ENCODE results near the gene MAPK14. TPM values are rescaled to one million over a fixed set of nuclear protein-coding genes. Genes with fewer than 3 reads are reported as not detected.

The MAPK14 gene
- total and polyA plus RNA-seq, 2 of the 4 experiments (the other 2 are of a cell fraction) = 28.4 to 74.4 TPM

GRCh38 chr6:36094753-36095496 lies 67.3 kb downstream of the MAPK14 start:
- peak; percentile 91 for TF ChIP-seq SMC3 (IDR thresholded peaks at IDR 0.05; ENCODE audit: low read depth, low read length)
- TF ChIP-seq POLR2A (IDR thresholded peaks at IDR 0.05; ENCODE audit: low read depth, low read length) = peak; percentile 51; the same call in 1 of the 2 replicates
- 0 out of 2 replicates have a peak, but pooled peaks have one; percentile 26 for TF ChIP-seq MXI1 (IDR thresholded peaks at IDR 0.05; ENCODE audit: borderline replicate concordance, low read depth, low read length)
- TF ChIP-seq USF2 (IDR thresholded peaks at IDR 0.05; ENCODE audit: low read depth, low read length) = no peak
- TF ChIP-seq CHD1 (IDR thresholded peaks at IDR 0.05; ENCODE audit: low read depth, low read length) = no peak
- TF ChIP-seq FOS (IDR thresholded peaks at IDR 0.05; ENCODE audit: low read depth, low read length) = no peak
- TF ChIP-seq CTCF (conservative IDR thresholded peaks at IDR 0.05; ENCODE audit: low read depth, low read length) = peak; percentile 95
- TF ChIP-seq MAZ (IDR thresholded peaks at IDR 0.05; ENCODE audit: borderline replicate concordance, low read depth, low read length) = 0 out of 2 replicates have a peak, but pooled peaks have one; percentile 29
- TF ChIP-seq RAD21 (IDR thresholded peaks at IDR 0.05; ENCODE audit: low read length) = peak; percentile 94
- TF ChIP-seq MAFK (IDR thresholded peaks at IDR 0.05; ENCODE audit: low read depth, low read length) = no peak
- dilution Hi-C loops (cut with HindIII; ENCODE audit: low sequenced_read_pairs, unreplicated experiment) = no loop called here
- in situ Hi-C loops (cut with MboI; ENCODE audit: low sequenced_read_pairs) = loop anchor here (5.0 kb wide), 1 partner anchor 68 kb away; the partner anchor contains the start of gene MAPK14

More at GRCh38 chr6:36094753-36095496, 67.3 kb downstream of the MAPK14 start:
- no peak overlapping the region for H3K9ac ChIP-seq (ENCODE audit: low read depth, low read length)
- no peak overlapping the region for H3K4me3 ChIP-seq (ENCODE audit: insufficient read depth, low read depth, low read length)
- H3K36me3 ChIP-seq (ENCODE audit: control insufficient read depth, insufficient read depth, low read length) = peaks cover 14% of the 10 kb centered on the region
- ATAC-seq (ENCODE audit: low read depth) (peak; percentile 96), DNase-seq (peak; percentile 71)
- H3K18ac ChIP-seq (ENCODE audit: low read depth, low read length) = no peak overlapping the region
- H4K20me1 ChIP-seq (ENCODE audit: insufficient read depth, low read length) = 0 out of 2 replicates have a peak, but pooled peaks cover 7% of the 10 kb centered on the region
- H2BK5ac ChIP-seq (ENCODE audit: low read depth, low read length, poor library complexity, severe bottlenecking) = peak overlapping the region; percentile 31
- H4K91ac ChIP-seq (ENCODE audit: insufficient read depth, low read depth, low read length) = no peak overlapping the region
- no peak overlapping the region for H4K5ac ChIP-seq (ENCODE audit: low read depth, low read length)
- no peak overlapping the region for H3K27ac ChIP-seq (ENCODE audit: insufficient read depth, low read length)
- no peaks in the 10 kb centered on the region; the same call in 1 of the 2 replicates for H3K9me1 ChIP-seq (ENCODE audit: insufficient read depth, low read length)
- peaks cover 14 to 24% of the 10 kb centered on the region in 2 experiments; a peak in 3 of 4 replicates for H3K79me1 ChIP-seq (ENCODE audit: low read depth in 1 of 2, low read length in 2 of 2)
- H3K27me3 ChIP-seq (ENCODE audit: control insufficient read depth, insufficient read depth, low read length) = no peaks in the 10 kb centered on the region
- no TSS peak for BruUV-seq (replicated peaks)
- intact Hi-C loops (cut with micrococcal nuclease) = loop anchor here (1.0 to 10.0 kb wide), 7 partner anchors 68 to 573 kb away; partner anchors contain the start of genes ARMC12 and MAPK14
- ChIA-PET CTCF (interaction anchor here (0.6 to 2.6 kb wide), 13 partner anchors 9 to 268 kb away, joined by 3 to 28 read pairs (median 4); partner anchors contain the start of gene MAPK14), POLR2A (ENCODE audit: unreplicated experiment) (interaction anchor here (0.6 kb wide), 1 partner anchor 65 kb away, joined by 5 read pairs; no protein-coding TSS in a partner anchor)
- H2BK15ac ChIP-seq (ENCODE audit: low read depth, low read length) = no peak overlapping the region
- H2AK5ac ChIP-seq (ENCODE audit: low read depth, low read length) = no peak overlapping the region
- H3K14ac ChIP-seq (replicated peaks; ENCODE audit: low read depth, low read length) = no peak overlapping the region
- no peak overlapping the region for H3K23ac ChIP-seq (ENCODE audit: low read depth, low read length)
- no peak overlapping the region for H3K56ac ChIP-seq (ENCODE audit: extremely low read depth, insufficient read depth, low read length)
- 3% methylated on average over 5 of the region's 9 CpGs; no CpG with 5 or more reads in 1 of the 2 experiments for whole genome bisulfite sequencing, 2 experiments (ENCODE audit: extremely low coverage in 2 of 2, insufficient read length in 1 of 2)
- H2AK9ac ChIP-seq (replicated peaks; ENCODE audit: low read depth, low read length, poor library complexity) = no peak overlapping the region
- no peaks in the 10 kb centered on the region for H3K9me3 ChIP-seq (ENCODE audit: control insufficient read depth, insufficient read depth, low read length)
- H2BK20ac ChIP-seq (ENCODE audit: low read depth, low read length) = no peak overlapping the region
- H3K4me2 ChIP-seq (ENCODE audit: low read depth, low read length) = peak overlapping the region; percentile 25; the same call in 1 of the 2 replicates
- H2AFZ ChIP-seq (replicated peaks; ENCODE audit: low read length, poor library complexity) = no peak overlapping the region
- H3K4me1 ChIP-seq (ENCODE audit: control insufficient read depth, insufficient read depth, low read length) = peaks cover 2% of the 10 kb centered on the region; the same call in 1 of the 2 replicates
- H2BK120ac ChIP-seq (ENCODE audit: low read depth, low read length) = no peak overlapping the region
- H4K8ac ChIP-seq (ENCODE audit: low read depth in 2 of 2, low read length in 2 of 2) = no peak overlapping the region
- no peak overlapping the region for H3K4ac ChIP-seq (ENCODE audit: low read depth, low read length)
